ENCODE results near the gene ZC3HAV1L.
A peak's percentile ranks its signal among the peaks of the same experiment; 100 is the strongest.
"Not testable (repeated sequence)": the region's sequence is repeated elsewhere in the genome, so short reads cannot be mapped to it uniquely, and the experiment has no call there.

Gene ZC3HAV1L

DNA sequence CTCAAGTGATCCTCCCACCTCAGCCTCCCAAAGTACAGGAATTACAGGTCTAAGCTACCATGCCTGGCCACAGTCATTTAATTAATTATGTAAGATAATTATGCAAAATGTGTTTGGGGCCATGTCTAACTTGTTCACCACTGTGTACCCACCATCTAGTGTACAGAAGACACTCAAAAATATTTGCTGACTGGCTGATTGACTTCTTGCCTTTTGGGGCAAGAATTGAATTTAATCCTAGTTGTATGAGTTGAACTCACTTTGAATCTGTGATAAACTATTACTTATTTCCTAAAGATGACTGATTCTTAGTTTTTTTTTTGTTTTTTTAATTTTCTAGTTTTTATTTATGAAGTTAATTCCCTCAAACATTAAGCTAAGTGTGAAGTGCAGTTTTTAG is 15.8 kb upstream of the ZC3HAV1L start:
- no peak for DNase-seq

DNA sequence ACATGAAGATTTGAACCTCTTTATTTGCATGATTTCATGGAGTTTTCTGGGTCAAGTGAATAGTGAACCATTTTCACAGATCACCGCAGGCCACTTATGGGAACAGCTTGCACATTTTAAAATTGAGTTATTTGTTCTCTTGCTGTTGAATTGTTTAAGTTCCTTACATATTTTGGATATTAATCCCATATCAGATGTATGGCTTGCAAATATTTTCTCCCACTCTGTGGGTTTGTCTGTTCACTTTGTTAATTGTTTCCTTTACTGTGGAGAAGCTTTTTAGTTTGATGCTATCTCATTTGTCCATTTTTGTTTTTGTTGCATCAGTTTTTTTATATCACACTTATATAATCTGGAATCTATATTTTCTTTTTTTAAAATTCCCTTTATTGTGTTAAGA is 14.1 kb upstream of the ZC3HAV1L start:
- DNase-seq: no peak

DNA sequence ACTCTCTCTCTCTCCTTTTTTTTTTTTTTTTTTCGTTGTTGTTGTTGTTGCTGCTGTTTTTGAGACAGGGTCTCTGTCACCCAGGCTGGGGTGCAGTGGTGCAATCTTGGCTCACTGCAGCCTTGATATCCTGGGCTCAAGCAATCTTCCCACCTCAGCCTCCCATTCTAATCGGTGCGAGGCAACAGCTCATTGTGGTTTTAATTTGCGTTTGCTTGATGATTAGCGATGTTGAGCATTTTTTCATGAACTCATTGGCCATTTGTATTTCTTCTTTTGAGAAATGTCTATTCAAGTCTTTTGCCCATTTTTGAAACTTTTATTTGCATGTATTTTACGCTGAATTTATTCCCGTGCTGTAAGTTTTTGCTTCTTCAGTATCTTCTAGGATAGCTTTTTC is 13.3 kb upstream of the ZC3HAV1L start:
- DNase-seq: no peak

DNA sequence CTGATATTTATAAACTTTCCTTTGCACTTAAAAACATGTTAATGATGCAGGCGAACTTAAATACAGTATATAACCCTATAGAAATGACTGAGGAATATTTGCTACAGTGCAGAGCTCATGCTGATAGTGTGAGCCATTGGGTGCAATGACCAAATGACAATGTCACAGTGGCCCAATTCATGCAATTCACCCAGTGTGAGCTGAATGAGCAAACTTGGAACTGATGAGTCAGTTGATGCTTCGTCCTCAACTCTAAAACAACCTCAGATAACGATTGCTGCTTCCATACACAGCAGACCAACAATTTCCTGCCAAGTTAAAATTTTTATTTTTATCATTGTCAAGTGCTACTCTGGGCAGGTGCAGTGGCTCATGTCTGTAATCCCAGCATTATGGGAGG is 12.1 kb upstream of the ZC3HAV1L start:
- DNase-seq: no peak

DNA sequence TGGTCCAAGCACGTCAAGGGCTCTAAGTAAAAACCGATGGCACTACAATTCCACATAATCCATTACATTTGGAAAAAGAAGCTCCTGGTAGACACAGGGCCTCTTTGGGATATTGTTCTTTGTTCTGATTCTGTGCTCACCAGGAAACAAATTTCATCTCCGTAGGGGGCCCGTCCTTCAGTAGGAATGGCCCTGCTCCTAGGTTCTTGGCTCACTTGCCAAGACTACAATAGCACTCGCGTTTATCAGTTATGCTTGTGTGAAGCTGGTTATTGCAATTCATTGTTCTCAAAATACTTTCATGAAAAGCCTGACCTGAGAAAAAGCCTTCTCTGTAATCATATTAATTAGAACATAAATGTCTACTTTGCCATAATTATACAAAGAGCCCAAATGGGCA is 10.3 kb upstream of the ZC3HAV1L start:
- no peak for DNase-seq

DNA sequence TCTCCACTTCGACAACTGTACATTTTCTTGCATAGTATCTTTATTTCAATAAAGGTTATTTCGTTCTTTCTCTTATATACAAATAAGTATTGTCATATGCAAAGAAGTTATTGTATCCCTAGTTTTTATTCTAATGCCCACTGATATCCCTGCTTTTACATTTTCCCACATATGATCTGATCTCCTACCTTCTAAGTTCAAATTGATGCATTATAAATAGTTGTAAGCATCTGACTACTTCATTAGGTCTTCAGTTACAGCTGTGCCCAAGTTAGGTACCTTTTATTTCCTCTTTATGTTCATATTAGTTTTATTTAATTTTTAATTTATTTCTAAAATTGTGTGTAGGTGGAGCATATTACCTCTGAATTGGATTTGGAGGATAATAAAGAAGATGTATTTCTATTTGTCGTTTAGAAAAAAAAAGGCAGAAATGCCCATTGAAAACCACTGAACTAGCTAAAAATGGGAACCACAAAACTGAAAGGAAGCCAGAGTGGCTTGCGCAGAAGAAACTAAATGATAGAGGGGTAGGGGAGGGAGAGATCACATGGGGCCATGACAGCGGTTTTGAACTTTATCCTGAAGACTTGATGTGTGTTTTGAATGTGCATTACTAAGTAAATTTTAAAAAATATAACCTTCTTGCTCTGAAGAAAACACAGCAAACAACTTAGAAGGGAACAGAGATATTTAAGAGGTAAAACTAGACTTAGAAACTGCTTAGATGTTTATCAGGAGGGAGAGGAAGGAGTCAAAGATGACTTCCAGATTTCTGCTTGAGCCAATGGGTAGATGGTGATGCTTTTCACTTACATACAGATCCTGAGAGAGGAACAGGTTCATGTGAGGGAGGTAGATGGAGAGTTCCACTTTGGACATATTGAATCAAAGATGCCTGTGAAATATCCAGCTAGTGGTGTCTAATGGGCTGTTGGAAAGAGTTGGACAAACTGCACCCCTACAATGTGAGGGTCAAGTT is 9.3 kb upstream of the ZC3HAV1L start:
- DNase-seq: no peak

DNA sequence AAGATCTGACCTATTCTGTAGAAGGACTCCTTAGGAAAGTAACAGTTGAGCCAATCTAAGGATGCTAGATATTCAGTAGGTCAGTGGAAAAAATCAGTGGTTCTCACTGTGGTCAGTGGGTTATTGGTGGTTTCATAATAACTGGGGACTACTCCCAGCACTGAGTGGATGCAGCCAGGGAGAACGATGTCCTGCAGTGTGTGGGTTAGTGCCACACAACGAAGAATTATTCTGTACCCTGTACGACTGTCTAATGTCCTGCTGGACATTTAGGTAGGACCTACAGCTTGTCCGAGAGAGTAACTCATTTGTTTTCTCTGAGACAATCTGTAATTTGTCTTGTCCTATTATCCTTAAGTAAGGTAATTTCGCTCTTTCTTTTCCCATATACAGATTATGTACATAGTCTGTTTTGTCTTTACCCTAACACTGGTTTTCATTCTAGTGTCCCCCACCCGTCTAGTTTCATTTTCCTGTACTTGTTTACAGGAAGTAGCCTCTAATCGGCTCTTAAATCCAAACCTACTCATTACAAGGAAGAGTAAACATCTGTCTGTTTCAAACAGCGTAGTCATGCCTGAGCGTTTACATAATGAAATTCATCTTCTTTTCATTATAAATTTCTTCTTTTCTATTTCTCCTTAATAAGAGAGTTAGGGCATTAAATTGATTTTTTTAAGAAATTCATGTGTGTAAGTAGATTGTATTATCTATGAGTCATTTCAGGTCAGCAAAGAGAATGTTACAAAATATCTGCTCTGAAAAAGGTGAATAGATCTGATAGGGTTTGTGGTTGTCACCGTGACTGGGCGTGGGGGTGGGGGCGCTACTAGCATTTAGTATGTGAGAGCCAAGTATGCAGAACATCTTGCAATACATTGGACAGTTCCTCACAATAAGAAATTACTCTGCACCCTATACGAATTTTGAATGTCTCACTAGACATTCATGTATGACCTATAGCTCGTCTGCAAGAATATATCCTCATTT is 8.3 kb upstream of the ZC3HAV1L start:
- peak; percentile 60 for DNase-seq

DNA sequence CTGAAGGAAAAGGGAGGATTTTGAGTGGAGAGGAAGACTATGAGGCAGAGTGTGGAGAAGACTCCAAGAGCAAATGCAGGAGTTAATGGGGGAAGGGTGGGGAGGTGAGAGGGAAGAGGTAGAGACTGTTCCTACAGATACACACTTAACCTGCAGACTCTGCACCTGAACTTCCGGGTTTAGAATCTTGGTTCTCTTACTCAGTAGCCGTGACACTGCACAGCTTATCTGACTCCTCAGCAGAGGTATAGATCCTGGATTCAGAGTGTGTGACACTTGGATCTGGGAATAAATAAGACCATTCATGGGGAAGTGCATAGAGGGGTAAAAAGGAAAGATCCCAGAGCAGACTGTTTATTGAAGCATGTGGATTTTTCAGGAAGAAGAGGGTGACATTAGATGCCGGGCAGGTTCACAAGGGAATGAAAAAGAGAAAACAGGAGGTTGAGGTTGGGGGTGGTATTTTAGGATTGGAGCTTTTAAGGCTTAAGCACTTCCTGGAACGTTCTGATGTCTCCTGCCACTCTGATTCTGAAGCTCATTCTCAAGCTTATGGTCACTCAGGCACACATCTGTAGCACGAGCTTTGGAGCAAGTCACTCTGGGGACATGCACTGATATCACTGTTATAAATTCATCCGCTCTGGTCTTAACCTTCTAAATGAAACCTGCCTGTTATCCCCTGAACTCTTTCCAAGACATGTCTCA is 5.7 kb upstream of the ZC3HAV1L start:
- DNase-seq: no peak

DNA sequence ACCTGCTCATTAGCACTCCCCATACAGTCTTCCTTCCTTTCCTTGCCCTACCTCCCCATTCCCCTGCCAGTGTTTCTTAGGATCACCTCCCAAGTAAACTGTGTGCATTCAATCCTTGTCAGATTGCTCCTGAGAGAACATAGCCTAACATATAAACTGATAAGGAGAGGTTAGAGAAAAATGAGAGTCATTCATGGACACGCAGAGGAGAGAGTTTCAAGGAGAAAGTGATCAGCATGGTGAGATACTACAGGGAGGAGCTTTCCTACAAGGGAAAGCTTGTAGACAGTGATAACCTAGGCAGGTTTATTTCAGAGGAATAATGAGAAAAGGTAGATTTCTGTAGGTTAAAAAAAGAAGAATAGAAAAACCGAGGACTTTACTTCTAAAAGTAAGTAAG is 2.8 kb upstream of the ZC3HAV1L start:
- DNase-seq: no peak

DNA sequence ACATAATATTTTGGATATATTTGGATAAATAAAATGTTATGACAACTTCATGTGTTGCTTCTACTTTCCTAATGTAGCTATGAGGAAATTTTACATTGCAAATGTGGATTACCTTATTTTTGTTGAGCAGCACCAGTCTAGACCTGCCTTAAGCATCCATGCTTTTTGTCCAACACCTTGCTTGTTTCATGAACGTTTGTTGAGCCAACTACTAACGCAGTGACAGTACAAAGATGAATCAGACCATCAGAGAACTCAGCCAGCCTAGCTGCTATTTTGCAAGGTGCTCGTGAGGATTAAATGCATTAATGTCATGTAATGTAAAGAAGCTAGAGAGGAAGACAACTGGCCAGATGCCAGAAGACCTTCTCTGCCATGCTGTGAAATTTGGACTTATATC is 1.1 kb upstream of the ZC3HAV1L start:
- DNase-seq: no peak

DNA sequence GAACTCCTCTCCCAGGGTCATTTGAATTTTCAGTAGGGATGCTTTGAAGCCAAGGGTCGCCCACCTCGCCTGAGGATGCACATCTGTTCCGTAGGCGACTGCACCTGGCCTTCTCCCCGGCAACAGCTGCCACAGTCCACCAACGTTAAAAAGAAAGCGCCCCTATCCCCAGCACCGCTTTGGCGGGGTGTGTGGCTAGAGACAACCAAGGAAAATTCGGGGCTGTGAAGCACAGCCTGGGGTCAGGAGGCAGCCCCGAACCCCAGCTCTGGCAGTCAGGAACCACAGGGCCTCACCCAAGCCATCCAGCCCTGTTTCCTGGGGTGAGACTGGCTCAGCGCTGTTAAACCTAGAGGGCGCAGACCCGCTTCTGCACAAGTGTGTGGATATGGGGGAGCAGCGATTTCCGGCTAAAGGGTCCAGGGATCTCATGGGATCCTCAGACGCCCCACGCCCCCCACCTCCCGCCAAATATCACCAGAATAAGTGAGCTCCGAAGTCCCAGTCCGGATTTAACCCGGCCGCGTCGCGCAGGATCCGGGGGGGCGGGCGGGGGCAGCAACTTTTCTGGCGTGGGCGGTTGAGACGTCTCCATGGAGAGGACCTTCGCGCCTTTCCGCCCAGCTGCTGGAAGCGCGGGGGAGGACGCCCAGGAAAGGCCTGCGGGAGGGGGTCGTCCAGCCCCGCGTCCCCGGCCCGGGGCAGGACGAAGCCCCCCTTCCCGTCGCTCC is 822 bp downstream of the ZC3HAV1L start:
- no peak for DNase-seq

DNA sequence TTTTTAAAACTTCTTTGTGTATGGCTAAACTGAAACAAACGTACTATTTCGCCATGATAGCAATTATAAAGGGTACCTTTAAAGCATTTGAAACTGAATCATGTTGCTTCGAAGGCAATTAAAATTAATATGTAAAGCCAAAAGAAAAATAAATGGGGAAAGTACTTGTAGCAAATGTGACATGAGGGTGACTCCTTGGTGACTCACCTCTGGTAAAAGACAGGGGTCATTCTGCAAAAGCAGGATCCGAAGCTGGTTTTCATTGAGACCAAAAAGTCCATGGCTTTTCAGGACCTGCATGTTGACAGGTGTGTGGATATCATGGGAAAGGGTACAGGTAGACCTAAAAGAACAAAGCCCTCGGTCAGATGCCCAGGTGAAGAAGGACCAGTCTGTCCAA is 1.5 kb downstream of the ZC3HAV1L start:
- DNase-seq: no peak

DNA sequence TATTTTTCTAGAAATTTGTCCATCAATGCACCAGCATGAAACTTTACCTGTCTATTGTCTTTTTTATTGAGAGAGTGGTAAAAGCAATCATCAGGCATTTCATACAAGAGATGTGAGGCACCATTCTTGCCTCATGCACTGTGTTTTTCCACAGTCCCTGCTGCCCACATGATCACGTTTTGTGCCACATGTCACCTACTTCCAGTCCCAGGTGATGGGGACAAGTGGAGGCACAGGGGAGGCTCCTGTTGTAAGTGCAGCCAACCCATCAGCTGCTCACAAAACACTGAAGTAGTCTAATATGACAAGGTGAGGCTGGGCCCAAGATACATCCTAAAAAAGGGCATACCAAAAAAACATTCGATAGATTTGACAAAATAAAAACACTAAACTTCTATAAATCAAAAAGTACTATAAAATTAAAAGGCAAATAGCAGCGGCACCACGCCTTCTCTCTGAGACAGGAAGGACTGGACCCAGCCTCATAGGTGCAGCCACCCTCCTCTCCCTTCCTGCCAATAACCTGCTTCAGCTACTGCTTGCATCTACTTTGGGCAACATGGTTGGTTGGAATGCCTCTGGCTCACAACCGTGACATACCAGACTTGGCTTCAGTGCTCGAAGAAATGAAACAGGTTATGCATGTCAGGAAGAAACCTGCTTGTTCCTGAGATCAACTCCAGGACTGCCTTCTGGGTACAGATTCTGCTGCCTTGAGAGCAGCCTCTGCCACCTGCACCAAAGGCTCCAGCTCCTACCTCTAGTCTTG is 2.3 kb downstream of the ZC3HAV1L start:
- no peak for DNase-seq

DNA sequence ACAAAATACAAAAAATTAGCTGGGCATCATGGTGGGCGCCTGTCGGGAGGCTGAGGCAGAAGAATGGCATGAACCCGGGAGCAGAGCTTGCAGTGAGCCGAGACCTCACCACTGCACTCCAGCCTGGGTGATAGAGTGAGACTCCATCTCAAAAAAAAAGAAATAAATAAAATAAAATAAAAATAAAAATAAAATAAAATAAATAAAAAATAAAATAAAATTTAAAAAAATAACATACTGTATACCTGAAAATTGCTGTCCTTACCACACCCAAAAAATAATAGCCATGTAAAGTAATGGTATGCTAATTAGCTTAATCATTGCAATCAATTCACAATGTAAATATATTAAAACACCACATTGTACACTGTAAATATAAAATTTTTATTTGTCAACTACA is 3.4 kb downstream of the ZC3HAV1L start:
- DNase-seq: no peak

DNA sequence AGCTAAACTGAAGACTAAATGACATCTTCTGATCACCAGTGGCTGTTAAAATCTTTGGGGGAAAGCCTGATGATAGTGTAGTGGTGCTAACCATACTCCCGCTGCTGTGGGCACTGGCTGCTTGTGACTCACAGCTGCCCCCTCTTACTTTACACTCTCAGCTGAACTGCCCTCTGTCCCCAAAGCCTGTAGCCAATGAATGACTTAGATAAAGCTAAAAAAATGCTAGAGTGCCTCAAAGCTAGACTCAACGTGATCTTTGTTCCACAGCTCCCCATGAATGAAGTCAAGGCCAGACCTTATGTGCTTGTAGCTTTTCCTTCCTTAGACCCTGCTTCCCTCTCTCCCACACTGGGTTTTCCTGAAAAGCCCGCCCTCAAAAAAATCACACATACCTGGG is 6.5 kb downstream of the ZC3HAV1L start:
- no peak for DNase-seq

DNA sequence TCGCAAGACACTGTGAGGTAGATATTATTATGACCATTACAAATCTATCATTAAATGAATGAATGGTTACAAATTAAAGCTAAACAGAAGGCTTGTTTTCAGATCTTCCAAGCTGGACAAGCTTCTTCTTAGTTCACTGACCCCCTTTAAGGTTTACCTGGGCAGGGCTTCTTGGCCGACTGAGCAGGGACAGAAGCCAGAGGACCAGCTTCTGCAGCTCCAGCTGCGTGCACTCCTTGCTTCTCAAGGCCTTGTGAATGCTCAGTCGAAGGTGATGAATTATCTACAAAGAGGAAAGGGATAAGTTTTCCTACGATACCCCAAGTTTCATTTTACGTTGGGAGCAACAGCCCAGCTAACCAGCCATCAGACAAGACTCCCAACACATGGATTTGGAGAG is 9.3 kb downstream of the ZC3HAV1L start:
- no peak for DNase-seq

DNA sequence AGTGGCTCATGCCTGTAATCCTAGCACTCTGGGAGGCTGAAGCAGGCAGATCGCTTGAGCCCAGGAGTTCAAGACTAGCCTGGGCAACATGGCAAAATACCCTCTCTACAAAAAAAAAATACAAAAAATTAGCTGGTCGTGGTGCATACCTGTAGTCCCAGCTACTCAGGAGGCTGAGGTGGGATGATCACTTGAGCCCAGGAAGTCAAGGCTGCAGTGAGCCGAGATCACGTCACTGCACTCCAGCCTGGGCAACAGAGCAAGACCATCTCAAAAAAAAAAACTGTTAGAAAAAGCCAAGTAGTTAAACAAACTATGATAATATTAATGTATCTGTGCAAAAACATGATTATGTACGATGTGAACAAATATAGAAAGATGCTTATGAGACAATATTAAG is 10.0 kb downstream of the ZC3HAV1L start:
- DNase-seq: not testable (repeated sequence)

DNA sequence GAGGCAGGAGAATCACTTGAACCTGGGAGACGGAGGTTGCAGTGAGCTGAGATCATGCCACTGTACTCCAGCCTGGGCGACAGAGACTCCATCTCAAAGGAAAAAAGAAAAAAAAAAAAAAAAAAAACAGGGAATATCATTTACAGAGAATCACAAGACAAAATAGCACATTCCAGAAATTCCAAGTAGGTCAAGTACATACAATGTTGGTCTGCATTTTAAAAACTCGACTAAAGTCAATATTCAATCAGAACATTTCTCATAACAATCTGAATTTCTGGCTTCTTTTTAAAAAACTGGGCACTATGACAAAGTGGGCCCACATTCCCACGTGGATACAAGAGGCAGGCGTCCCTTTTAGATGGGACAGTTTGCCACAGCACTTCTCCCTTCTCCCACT is 12.8 kb downstream of the ZC3HAV1L start:
- no peak for DNase-seq

DNA sequence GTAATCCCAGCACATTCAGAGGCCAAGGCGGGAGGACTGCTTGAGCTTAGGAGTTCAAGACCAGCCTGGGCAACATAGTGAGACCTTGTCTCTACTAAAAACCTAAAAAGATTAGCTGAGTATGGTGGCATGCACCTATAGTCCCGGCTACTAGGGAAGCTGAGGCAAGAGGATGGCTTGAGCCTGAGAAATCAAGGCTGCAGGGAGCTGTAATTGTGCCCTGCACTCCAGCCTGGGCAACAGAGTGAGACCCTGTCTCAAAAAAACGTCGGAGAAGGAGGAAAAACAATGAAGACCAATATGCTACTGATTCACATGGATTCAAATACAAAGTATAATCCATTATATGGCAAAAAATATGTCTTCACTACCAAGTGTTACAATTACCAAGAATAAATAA is 13.6 kb downstream of the ZC3HAV1L start:
- no peak for DNase-seq

DNA sequence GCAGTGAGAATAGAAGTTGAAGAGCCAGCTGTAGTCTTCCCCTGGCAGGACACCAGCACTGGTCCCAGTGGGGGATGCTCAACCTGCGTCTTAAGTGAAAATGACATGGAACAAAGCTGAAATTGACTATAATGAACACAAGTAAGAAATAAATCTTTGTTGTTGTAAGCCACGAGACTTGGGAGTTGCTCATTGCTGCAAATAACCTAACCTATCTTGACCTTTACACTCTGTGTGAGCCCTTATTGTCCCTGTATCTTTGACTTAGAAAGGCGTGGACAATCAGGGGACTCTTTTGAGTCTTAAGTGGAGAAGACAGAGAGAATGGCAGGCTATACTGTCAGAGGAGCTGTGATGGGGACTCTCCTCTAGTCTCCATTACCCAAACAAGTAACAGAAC is 16.9 kb downstream of the ZC3HAV1L start:
- no peak for DNase-seq

DNA sequence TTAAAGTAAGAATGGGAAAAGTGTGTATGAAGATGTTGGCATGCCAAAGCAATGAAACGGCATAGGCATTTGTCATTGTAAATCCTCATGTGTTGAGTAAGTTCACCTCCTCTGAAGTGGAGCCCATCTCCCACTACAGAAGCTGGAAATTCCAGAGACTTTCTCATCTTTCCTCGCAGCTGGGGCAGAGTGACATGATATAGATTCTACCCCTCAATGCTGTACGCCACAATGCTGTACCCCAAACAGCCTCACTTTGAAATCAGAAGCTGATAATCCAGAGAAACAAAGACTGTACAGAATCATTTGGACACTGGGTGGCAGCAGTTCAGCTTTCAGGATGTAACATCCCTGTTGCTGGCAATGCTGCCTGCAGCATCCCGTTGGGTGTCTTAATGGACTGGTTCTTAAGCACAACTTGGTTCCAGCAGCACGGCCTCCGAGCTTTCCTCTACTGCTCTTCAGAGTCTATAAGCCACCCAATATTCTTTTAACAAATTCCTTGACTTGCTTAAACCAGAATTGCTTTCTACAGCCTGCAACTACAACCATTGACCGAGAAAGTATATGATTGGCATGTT is 18.8 kb downstream of the ZC3HAV1L start:
- no peak for DNase-seq

Data from activated CD4-positive, alpha-beta T cell treated with anti-CD3 and anti-CD28 coated beads for 1 hour (primary cell).